ENCODE measurements around the gene IGLL5.

- TF ChIP-seq CTCF (IDR thresholded peaks at IDR 0.05) (no peak), POLR2AphosphoS5 (IDR thresholded peaks at IDR 0.05) (no peak), POLR2A (IDR thresholded peaks at IDR 0.05) (no peak)
These were observed 3.6 kb downstream of the IGLL5 start for GRCh38 chr22:22891139-22891621.

Data from stomach (tissue), 4 donors.